Measurements from ENCODE around the gene HMGN3.

GRCh38 chr6:79159846-79160245, 74.6 kb downstream of the HMGN3 start:
- no peak for TF ChIP-seq CTCF (IDR thresholded peaks at IDR 0.05)
- no peak for TF ChIP-seq POLR2A (IDR thresholded peaks at IDR 0.05)
